Ishikawa (cell line): Measurements from ENCODE around the gene MBNL1.

Experiments
- CEBPB ChIP-seq: IDR thresholded peaks from 2 replicates; pipeline ENCODE4 v1.6.1; 2012
- CREB1 ChIP-seq: IDR thresholded peaks from 2 replicates; pipeline ENCODE4 v1.6.1; 2012; ENCODE audit warnings: low read depth
- EGR1 ChIP-seq: IDR thresholded peaks from 2 replicates; pipeline ENCODE4 v1.6.1; 2012
- EP300 ChIP-seq: IDR thresholded peaks from 2 replicates; pipeline ENCODE4 v1.6.1; 2012; ENCODE audit warnings: borderline replicate concordance
- FOXM1 ChIP-seq: IDR thresholded peaks from 2 replicates; pipeline ENCODE4 v1.6.1; 2012; ENCODE audit warnings: low read depth, borderline replicate concordance
- TAF1 ChIP-seq: IDR thresholded peaks from 2 replicates; pipeline ENCODE4 v1.6.1; 2012; ENCODE audit warnings: low read depth, mild to moderate bottlenecking
- TF ChIP-seq, protein P1 (sequence below): IDR thresholded peaks from 2 replicates; pipeline ENCODE4 v1.6.1; 2012; ENCODE audit warnings: low read depth, mild to moderate bottlenecking
- TF ChIP-seq, protein P2 (sequence below): IDR thresholded peaks from 2 replicates; pipeline ENCODE4 v1.6.1; 2012
- TF ChIP-seq, protein P3 (sequence below): IDR thresholded peaks from 2 replicates; pipeline ENCODE4 v1.6.1; 2012

DNA sequence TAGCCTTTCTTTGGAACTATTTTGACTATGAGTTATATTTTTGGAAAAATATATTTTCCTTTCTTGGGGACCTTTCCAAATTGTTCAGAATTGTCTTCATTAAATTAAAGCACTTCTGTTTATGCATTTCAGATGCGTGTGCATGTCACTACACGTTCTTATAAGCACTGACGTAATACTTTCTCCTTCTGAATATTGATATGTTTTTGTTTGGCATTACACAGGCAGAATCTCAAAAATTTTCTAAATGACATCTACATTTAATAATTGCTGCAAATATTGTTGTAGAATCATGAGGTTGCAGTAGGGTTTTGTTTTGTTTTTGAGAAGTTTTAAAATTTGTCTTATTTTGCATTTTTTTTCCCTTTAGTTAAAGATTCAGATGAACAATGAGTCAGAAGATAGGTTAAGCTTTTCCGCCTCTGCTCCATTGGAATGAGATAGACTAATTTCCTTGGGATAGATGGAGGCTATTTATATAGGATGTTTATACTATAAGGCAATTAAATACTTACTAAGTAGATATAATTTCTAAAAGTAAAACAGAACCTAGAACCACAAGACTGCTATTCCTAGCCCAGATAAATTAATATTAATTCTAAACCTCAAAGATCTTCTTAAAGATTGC lies 110.8 kb downstream of the MBNL1 start:
- TF ChIP-seq EGR1 = no peak
- TF ChIP-seq TAF1 = no peak
- TF ChIP-seq, protein P1, sequence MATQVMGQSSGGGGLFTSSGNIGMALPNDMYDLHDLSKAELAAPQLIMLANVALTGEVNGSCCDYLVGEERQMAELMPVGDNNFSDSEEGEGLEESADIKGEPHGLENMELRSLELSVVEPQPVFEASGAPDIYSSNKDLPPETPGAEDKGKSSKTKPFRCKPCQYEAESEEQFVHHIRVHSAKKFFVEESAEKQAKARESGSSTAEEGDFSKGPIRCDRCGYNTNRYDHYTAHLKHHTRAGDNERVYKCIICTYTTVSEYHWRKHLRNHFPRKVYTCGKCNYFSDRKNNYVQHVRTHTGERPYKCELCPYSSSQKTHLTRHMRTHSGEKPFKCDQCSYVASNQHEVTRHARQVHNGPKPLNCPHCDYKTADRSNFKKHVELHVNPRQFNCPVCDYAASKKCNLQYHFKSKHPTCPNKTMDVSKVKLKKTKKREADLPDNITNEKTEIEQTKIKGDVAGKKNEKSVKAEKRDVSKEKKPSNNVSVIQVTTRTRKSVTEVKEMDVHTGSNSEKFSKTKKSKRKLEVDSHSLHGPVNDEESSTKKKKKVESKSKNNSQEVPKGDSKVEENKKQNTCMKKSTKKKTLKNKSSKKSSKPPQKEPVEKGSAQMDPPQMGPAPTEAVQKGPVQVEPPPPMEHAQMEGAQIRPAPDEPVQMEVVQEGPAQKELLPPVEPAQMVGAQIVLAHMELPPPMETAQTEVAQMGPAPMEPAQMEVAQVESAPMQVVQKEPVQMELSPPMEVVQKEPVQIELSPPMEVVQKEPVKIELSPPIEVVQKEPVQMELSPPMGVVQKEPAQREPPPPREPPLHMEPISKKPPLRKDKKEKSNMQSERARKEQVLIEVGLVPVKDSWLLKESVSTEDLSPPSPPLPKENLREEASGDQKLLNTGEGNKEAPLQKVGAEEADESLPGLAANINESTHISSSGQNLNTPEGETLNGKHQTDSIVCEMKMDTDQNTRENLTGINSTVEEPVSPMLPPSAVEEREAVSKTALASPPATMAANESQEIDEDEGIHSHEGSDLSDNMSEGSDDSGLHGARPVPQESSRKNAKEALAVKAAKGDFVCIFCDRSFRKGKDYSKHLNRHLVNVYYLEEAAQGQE = no peak
- no peak for TF ChIP-seq EP300
- no peak for TF ChIP-seq CEBPB
- no peak for TF ChIP-seq FOXM1
- TF ChIP-seq, protein P2, sequence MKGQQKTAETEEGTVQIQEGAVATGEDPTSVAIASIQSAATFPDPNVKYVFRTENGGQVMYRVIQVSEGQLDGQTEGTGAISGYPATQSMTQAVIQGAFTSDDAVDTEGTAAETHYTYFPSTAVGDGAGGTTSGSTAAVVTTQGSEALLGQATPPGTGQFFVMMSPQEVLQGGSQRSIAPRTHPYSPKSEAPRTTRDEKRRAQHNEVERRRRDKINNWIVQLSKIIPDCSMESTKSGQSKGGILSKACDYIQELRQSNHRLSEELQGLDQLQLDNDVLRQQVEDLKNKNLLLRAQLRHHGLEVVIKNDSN = no peak
- TF ChIP-seq, protein P3, sequence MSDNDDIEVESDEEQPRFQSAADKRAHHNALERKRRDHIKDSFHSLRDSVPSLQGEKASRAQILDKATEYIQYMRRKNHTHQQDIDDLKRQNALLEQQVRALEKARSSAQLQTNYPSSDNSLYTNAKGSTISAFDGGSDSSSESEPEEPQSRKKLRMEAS = no peak
- no peak for TF ChIP-seq CREB1
